B cell (primary cell): ENCODE results near the gene CEP128.

ENCODE experiments used
- EZH2 ChIP-seq: IDR thresholded peaks from 2 replicates; pipeline ENCODE4 v1.6.1; 2012; ENCODE audit warnings: borderline replicate concordance, low read depth, mild to moderate bottlenecking, moderate library complexity, low read length; ENCODE audit not compliant: insufficient read depth, poor library complexity, severe bottlenecking
- TF ChIP-seq, protein P1 (sequence below): fragments of 200-600 bp; IDR thresholded peaks from one replicate; pipeline ENCODE4 v1.8.0; 2022; ENCODE audit warnings: antibody characterized with exemption, mild to moderate bottlenecking

DNA sequence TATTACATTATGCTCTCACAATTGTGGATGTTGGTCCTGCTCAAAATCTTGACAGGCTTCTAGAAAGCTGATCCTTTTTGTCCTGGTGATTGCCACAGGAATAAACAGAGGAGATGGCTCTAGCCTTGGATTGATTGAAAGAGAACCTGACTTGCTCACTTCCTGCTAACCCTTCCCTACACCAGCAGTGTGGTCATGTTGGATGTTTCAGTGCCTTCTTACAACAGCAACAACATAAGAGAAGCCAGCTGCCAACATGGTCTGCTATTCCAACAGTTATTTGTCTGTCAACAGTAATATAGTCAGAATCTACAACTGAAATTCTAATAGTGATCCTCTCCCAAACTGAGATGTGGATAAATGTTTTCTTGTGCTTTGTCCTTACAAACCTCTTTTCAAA, 418.6 kb downstream of the CEP128 start:
- TF ChIP-seq, protein P1, sequence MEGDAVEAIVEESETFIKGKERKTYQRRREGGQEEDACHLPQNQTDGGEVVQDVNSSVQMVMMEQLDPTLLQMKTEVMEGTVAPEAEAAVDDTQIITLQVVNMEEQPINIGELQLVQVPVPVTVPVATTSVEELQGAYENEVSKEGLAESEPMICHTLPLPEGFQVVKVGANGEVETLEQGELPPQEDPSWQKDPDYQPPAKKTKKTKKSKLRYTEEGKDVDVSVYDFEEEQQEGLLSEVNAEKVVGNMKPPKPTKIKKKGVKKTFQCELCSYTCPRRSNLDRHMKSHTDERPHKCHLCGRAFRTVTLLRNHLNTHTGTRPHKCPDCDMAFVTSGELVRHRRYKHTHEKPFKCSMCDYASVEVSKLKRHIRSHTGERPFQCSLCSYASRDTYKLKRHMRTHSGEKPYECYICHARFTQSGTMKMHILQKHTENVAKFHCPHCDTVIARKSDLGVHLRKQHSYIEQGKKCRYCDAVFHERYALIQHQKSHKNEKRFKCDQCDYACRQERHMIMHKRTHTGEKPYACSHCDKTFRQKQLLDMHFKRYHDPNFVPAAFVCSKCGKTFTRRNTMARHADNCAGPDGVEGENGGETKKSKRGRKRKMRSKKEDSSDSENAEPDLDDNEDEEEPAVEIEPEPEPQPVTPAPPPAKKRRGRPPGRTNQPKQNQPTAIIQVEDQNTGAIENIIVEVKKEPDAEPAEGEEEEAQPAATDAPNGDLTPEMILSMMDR = no peak
- no peak for TF ChIP-seq EZH2
